K562 (cell line): ENCODE results near the gene UNC93B1. TPM values are rescaled to one million over a fixed set of nuclear protein-coding genes. Genes with fewer than 3 reads are reported as not detected.
"Not testable (repeated sequence)": the region's sequence is repeated elsewhere in the genome, so short reads cannot be mapped to it uniquely, and the experiment has no call there.

Experiments used
- ATAC-seq: fragments of 200-7000 bp; cut with Tn5 transposase; 3 replicates; pipeline ENCODE4 v1.9.1; 2020; ENCODE audit warnings: moderate library complexity
- BruUV-seq: library from RNA; stranded (reverse); fragments of 400-500 nt; replicated peaks from 2 replicates; lab custom pipeline; 2021; lab: Mats Ljungman, UMichigan
- CTCF ChIA-PET: fragments of 300-600 bp; formaldehyde crosslinking; extraction: SDS; loops from one replicate; lab custom pipeline; 2021; ENCODE audit warnings: low intra/inter-chr PET ratio; lab: Yijun Ruan, JAX
- POLR2A ChIA-PET: fragments of 300-600, 350-650 bp; sonication (Branson Sonifier 250); formaldehyde crosslinking; extraction: SDS; loops from one replicate; lab custom pipeline; 2021; ENCODE audit warnings: antibody characterized with exemption, inconsistent platforms; lab: Yijun Ruan, JAX
- DNase-seq, 4 experiments: peaks; one replicate each; pipeline versions ENCODE4 v3.0.0 to v3.0.0-alpha.2; 2011 to 2018; ENCODE audit warnings: low spot score in 3 of 4, mixed read lengths in 3 of 4; ENCODE audit errors: extremely low read depth in 1 of 4
- FAIRE-seq: peaks from 2 replicates; lab custom pipeline; 2011; peaks lifted over from hg19 to GRCh38; lab: Jason Lieb, UNC
- H2AFZ ChIP-seq: 2 replicates; pipeline ENCODE4 v1.6.0; 2011; ENCODE audit warnings: low read depth, low read length, control low read depth, inconsistent platforms
- H3K27ac ChIP-seq: fragments of 200-600 bp; 3 replicates; pipeline ENCODE4 v1.8.0; 2011; ENCODE audit warnings: low read depth, mild to moderate bottlenecking, control low read depth, inconsistent platforms, low read length, moderate library complexity, mixed read lengths; ENCODE audit errors: extremely low read depth
- H3K27me3 ChIP-seq, 2 experiments: fragments of 300-600 bp in 1 of 2; 2 replicates in 1 of 2; 3 replicates in 1 of 2; pipeline versions ENCODE4 v1.6.0 to v1.8.0; 2011; ENCODE audit warnings: inconsistent platforms in 2 of 2, low read length in 2 of 2, mild to moderate bottlenecking in 1 of 2, mixed read lengths in 1 of 2, moderate library complexity in 1 of 2; ENCODE audit not compliant: control insufficient read depth in 2 of 2, insufficient read depth in 2 of 2
- H3K36me3 ChIP-seq: fragments of 300-600 bp; 3 replicates; pipeline ENCODE4 v1.8.0; 2011; ENCODE audit warnings: mild to moderate bottlenecking, low read length, inconsistent platforms; ENCODE audit not compliant: control insufficient read depth, insufficient read depth
- H3K4me1 ChIP-seq, 2 experiments: fragments of 200-600 bp in 1 of 2; replicated peaks in 1 of 2; 2 replicates in 1 of 2; 3 replicates in 1 of 2; pipeline versions ENCODE4 v1.5.1 to v1.8.0; 2011; ENCODE audit warnings: inconsistent platforms in 2 of 2, low read length in 2 of 2, mild to moderate bottlenecking in 1 of 2, mixed read lengths in 1 of 2, moderate library complexity in 1 of 2; ENCODE audit not compliant: control insufficient read depth in 2 of 2, insufficient read depth in 2 of 2
- H3K4me2 ChIP-seq: 2 replicates; pipeline ENCODE4 v1.6.1; 2011; ENCODE audit warnings: low read length, control low read depth, inconsistent platforms, mixed read lengths; ENCODE audit not compliant: insufficient read depth
- H3K4me3 ChIP-seq: fragments of 200-600 bp; sonication (generic), shearing (Covaris generic); 2 replicates; pipeline ENCODE4 v1.5.1; 2016; ENCODE audit warnings: control low read depth, inconsistent platforms
- H3K79me2 ChIP-seq: fragments of 200-600 bp; 3 replicates; pipeline ENCODE4 v1.8.0; 2011; ENCODE audit warnings: low read length, inconsistent platforms; ENCODE audit not compliant: control insufficient read depth, insufficient read depth
- H3K9ac ChIP-seq, 2 experiments: 2 replicates each; pipeline versions ENCODE4 v1.6.0 to v1.6.1; 2011; ENCODE audit warnings: low read depth in 2 of 2, low read length in 2 of 2, control low read depth in 1 of 2, inconsistent platforms in 1 of 2, mild to moderate bottlenecking in 1 of 2, mixed read lengths in 1 of 2; ENCODE audit not compliant: insufficient read depth in 1 of 2
- H3K9me1 ChIP-seq: one replicate; pipeline ENCODE4 v1.6.0; 2011; ENCODE audit warnings: inconsistent platforms, mild to moderate bottlenecking, low read length, moderate library complexity; ENCODE audit not compliant: control insufficient read depth, insufficient read depth
- H3K9me3 ChIP-seq: replicated peaks from 2 replicates; pipeline ENCODE4 v1.5.1; 2011; ENCODE audit warnings: low read depth, low read length, inconsistent platforms; ENCODE audit not compliant: control insufficient read depth, insufficient read depth
- H4K20me1 ChIP-seq: replicated peaks from 2 replicates; pipeline ENCODE4 v1.6.1; 2011; ENCODE audit warnings: low read length, inconsistent platforms, mixed read lengths; ENCODE audit not compliant: control insufficient read depth, insufficient read depth
- DEAF1 ChIP-seq: fragments of 450-650 bp; formaldehyde crosslinking; IDR thresholded peaks from 2 replicates; pipeline ENCODE4 v1.4.0; 2020; ENCODE audit warnings: mild to moderate bottlenecking, moderate library complexity
- E2F6 ChIP-seq, 2 experiments: IDR thresholded peaks; 2 replicates each; pipeline ENCODE4 v1.6.1; 2011; ENCODE audit warnings: borderline replicate concordance in 1 of 2, control low read depth in 1 of 2, low read depth in 1 of 2, low read length in 1 of 2, mild to moderate bottlenecking in 1 of 2, mixed read lengths in 1 of 2, moderate library complexity in 1 of 2; ENCODE audit not compliant: insufficient read depth in 1 of 2, insufficient read length in 1 of 2, poor library complexity in 1 of 2, severe bottlenecking in 1 of 2; ENCODE audit errors: extremely low read depth in 1 of 2
- L3MBTL2 ChIP-seq: fragments of 450-650 bp; IDR thresholded peaks from 2 replicates; pipeline ENCODE4 v1.6.1; 2016; ENCODE audit warnings: mild to moderate bottlenecking, moderate library complexity
- MAX ChIP-seq: sonication (generic); formaldehyde crosslinking; IDR thresholded peaks from 2 replicates; pipeline ENCODE4 v1.9.0; 2022; ENCODE audit warnings: mild to moderate bottlenecking, missing genetic modification reagents
- RAD21 ChIP-seq, 2 experiments: fragments of 250-450 bp in 1 of 2; fragments of 450-650 bp in 1 of 2; sonication (Bioruptor Pico) in 1 of 2; formaldehyde crosslinking in 1 of 2; IDR thresholded peaks in 1 of 2; conservative IDR thresholded peaks in 1 of 2; 2 replicates each; pipeline versions ENCODE4 v1.4.0 to v1.8.0; 2020 to 2022; ENCODE audit warnings: mild to moderate bottlenecking in 2 of 2, moderate library complexity in 1 of 2
- REST ChIP-seq, 2 experiments: fragments of 450-650 bp; formaldehyde crosslinking in 1 of 2; IDR thresholded peaks; 2 replicates each; pipeline versions ENCODE4 v1.4.0 to v1.6.1; 2014 to 2020; ENCODE audit warnings: mild to moderate bottlenecking in 2 of 2, borderline replicate concordance in 1 of 2, low read depth in 1 of 2
- WGBS: fragments of 100-300 bp; shearing (Covaris generic); methylation state at CpG from one replicate; pipeline ENCODE4 v1.1.6; 2016; ENCODE audit warnings: low coverage, mixed read lengths; ENCODE audit not compliant: insufficient coverage; ENCODE audit errors: missing lambda C conversion rate; 5-methylcytosine and 5-hydroxymethylcytosine counted together
- in situ Hi-C: fragments of 300-500 bp; cut with MboI; formaldehyde crosslinking; loops from 4 replicates; pipeline ENCODE4 v1.15.0; 2018; ENCODE audit warnings: inconsistent platforms, mixed read lengths
- intact Hi-C: fragments of 100-400 bp; cut with micrococcal nuclease; formaldehyde crosslinking; loops from 2 replicates; pipeline ENCODE4 v1.14.2; 2022
- polyA plus RNA-seq, 8 experiments: library from polyadenylated mRNA; depleted of rRNA in 4 of 8; stranded (reverse) in 5 of 8; unstranded in 3 of 8; fragments of >200 nt; fragmentation: Nextera tagmentation in 2 of 8; fragmentation: Illumina TruSeq in 1 of 8; extraction: Ambion mirVana in 2 of 8; extraction: Trizol in 1 of 8; gene quantifications; 2 replicates each; pipeline versions ENCODE4 v1.2.1 to v1.2.3, GENCODE V29; 2011 to 2014; ENCODE audit warnings: inconsistent platforms in 1 of 8, missing spikeins in 1 of 8
- total RNA-seq, 7 experiments: library from RNA; depleted of rRNA in 6 of 7; stranded (reverse); fragments of >200 nt in 6 of 7; fragmentation: Illumina TruSeq in 2 of 7; extraction: Trizol in 2 of 7; gene quantifications; 2 replicates each; pipeline versions ENCODE4 v1.2.1 to v1.2.3, GENCODE V29; 2011 to 2021; ENCODE audit warnings: low replicate concordance in 1 of 7

The UNC93B1 gene
- total and polyA plus RNA-seq, 9 of the 15 experiments (the other 6 are each of a cell fraction or from before 2014, with no cell fraction given): 0.10 to 13.6 (median 6.5) TPM

- H3K4me1 ChIP-seq: peaks cover 8 to 33% of the 10 kb centered on the region in 2 experiments; a peak in 4 of 5 replicates
- POLR2A ChIA-PET: interaction anchor here (1.2 kb wide), 1 partner anchor 44 kb away, joined by 3 read pairs; no protein-coding TSS in a partner anchor
- peak in 2 of 4 experiments; percentile 5 to 50 for DNase-seq
- H2AFZ ChIP-seq; H3K36me3 ChIP-seq; FAIRE-seq; ATAC-seq; in situ Hi-C loops; BruUV-seq; H3K27ac ChIP-seq; H3K27me3 ChIP-seq; H4K20me1 ChIP-seq; H3K9me3 ChIP-seq; H3K79me2 ChIP-seq; H3K4me3 ChIP-seq; CTCF ChIA-PET; H3K4me2 ChIP-seq; H3K9me1 ChIP-seq; intact Hi-C loops; H3K9ac ChIP-seq; TF ChIP-seq REST (CRISPR knock-in tag; IDR thresholded peaks at IDR 0.05; ENCODE audit: low read depth): not testable (repeated sequence)
- WGBS: 7% methylated on average over 11 of the region's 12 CpGs
- TF ChIP-seq REST (IDR thresholded peaks at IDR 0.05; ENCODE audit: borderline replicate concordance) (peak; percentile 72; the same call in 1 of the 2 replicates), RAD21 (CRISPR knock-in tag; conservative IDR thresholded peaks at IDR 0.05 in 1 of 2, IDR thresholded peaks at IDR 0.05 in 1 of 2) (peak; percentile 53 to 76), E2F6 (IDR thresholded peaks at IDR 0.05; ENCODE audit: borderline replicate concordance in 1 of 2, extremely low read depth in 1 of 2, insufficient read depth in 1 of 2, insufficient read length in 1 of 2, low read depth in 1 of 2, low read length in 1 of 2, poor library complexity in 1 of 2, severe bottlenecking in 1 of 2) (peak; percentile 66 to 85), DEAF1 (CRISPR knock-in tag) (peak; percentile 40; the same call in 1 of the 2 replicates), MAX (CRISPR knock-in tag) (peak; percentile 80), L3MBTL2 (peak; percentile 82)
Measured at GRCh38 chr11:67993821-67994220, 10.1 kb downstream of the UNC93B1 start.
